Measurements from ENCODE around the gene TIMM29.

DNA sequence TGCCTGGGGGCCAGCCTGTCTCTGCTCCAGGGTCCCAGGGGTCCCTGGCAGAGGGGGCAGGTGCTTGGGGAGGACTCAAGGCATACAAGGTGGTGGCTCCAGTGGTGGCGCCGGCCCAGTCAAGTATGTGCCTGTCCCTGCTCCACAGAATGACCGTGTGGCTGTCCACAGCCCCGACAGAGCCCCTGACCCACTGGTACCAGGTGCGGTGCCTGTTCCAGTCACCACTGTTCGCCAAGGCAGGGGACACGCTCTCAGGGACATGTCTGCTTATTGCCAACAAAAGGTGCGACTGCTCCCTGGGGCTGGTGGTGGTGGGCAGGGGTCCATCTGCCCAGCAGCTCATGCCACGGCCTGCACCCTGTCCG, 8.3 kb upstream of the TIMM29 start:
- TF ChIP-seq, protein P1, sequence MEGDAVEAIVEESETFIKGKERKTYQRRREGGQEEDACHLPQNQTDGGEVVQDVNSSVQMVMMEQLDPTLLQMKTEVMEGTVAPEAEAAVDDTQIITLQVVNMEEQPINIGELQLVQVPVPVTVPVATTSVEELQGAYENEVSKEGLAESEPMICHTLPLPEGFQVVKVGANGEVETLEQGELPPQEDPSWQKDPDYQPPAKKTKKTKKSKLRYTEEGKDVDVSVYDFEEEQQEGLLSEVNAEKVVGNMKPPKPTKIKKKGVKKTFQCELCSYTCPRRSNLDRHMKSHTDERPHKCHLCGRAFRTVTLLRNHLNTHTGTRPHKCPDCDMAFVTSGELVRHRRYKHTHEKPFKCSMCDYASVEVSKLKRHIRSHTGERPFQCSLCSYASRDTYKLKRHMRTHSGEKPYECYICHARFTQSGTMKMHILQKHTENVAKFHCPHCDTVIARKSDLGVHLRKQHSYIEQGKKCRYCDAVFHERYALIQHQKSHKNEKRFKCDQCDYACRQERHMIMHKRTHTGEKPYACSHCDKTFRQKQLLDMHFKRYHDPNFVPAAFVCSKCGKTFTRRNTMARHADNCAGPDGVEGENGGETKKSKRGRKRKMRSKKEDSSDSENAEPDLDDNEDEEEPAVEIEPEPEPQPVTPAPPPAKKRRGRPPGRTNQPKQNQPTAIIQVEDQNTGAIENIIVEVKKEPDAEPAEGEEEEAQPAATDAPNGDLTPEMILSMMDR (IDR thresholded peaks at IDR 0.05): no peak
- TF ChIP-seq POLR2A (IDR thresholded peaks at IDR 0.05): no peak

Measured in uterus (tissue), 2 donors.